Measurements from ENCODE around the gene PEPD. TPM values are rescaled to one million over a fixed set of nuclear protein-coding genes. Genes with fewer than 3 reads are reported as not detected.

Gene PEPD
- polyA plus RNA-seq, 3 donors, result 61.5 to 218 (median 171) TPM

DNA sequence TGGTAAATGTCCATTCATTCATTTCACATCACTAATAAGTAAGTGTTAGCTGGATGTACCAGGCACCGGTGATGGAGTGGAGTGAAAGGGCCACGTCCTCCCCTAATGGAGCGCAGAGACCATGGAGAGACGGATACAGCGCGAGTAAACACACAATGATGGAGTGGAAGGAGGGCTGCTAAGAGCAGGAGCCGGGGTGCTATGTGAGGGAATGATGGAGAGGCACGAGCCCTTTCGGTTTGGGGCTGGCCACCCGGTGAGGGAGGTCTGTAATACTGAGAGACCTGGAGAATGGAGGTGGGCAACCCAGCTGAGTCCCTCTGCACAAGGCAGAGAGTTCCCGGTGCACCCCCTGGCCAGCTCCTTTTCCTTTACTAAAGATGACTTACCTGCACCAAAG is 53.7 kb downstream of the PEPD start:
- no peaks in the 10 kb centered on the region for H3K4me1 ChIP-seq (ENCODE audit: control insufficient read depth in 1 of 2, insufficient read depth in 2 of 2, low read length in 2 of 2)
- Mint-ChIP-seq H3K9me3 (no peaks in the 10 kb centered on the region), H3K27me3 (ENCODE audit: low read depth in 3 of 3) (peaks cover 0 to 4% (median 0%) of the 10 kb centered on the region in 3 donors), H3K4me1 (peaks cover 4% of the 10 kb centered on the region), H3K4me3 (no peak overlapping the region), H3K27ac (no peak overlapping the region), H3K36me3 (peaks cover 4 to 8% of the 10 kb centered on the region in 2 donors)
- H3K4me3 ChIP-seq (replicated peaks in 1 of 3; ENCODE audit: low read depth in 2 of 3, low read length in 3 of 3), result no peak overlapping the region
- no peak overlapping the region for H3K9ac ChIP-seq (ENCODE audit: insufficient read depth, low read length, poor library complexity, severe bottlenecking)
- no peak overlapping the region for H2AFZ ChIP-seq (ENCODE audit: insufficient read depth, low read depth, low read length, poor library complexity, severe bottlenecking)
- no peak for DNase-seq
- TF ChIP-seq, protein P1, sequence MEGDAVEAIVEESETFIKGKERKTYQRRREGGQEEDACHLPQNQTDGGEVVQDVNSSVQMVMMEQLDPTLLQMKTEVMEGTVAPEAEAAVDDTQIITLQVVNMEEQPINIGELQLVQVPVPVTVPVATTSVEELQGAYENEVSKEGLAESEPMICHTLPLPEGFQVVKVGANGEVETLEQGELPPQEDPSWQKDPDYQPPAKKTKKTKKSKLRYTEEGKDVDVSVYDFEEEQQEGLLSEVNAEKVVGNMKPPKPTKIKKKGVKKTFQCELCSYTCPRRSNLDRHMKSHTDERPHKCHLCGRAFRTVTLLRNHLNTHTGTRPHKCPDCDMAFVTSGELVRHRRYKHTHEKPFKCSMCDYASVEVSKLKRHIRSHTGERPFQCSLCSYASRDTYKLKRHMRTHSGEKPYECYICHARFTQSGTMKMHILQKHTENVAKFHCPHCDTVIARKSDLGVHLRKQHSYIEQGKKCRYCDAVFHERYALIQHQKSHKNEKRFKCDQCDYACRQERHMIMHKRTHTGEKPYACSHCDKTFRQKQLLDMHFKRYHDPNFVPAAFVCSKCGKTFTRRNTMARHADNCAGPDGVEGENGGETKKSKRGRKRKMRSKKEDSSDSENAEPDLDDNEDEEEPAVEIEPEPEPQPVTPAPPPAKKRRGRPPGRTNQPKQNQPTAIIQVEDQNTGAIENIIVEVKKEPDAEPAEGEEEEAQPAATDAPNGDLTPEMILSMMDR (IDR thresholded peaks at IDR 0.05), result no peak
- no peaks in the 10 kb centered on the region for H3K36me3 ChIP-seq (replicated peaks in 1 of 2; ENCODE audit: control insufficient read depth in 1 of 2, insufficient read depth in 2 of 2, low read length in 2 of 2)
- H3K4me2 ChIP-seq (replicated peaks; ENCODE audit: extremely low read depth, low read length, poor library complexity, severe bottlenecking), result no peak overlapping the region
- no peaks in the 10 kb centered on the region for H3K9me3 ChIP-seq (replicated peaks in 1 of 2; ENCODE audit: control insufficient read depth in 1 of 2, insufficient read depth in 1 of 2, low read length in 2 of 2)
- no peaks in the 10 kb centered on the region for H4K20me1 ChIP-seq (ENCODE audit: insufficient read depth, low read length)
- no peaks in the 10 kb centered on the region for H3K27me3 ChIP-seq (ENCODE audit: control insufficient read depth in 2 of 2, insufficient read depth in 2 of 2, low read length in 2 of 2)
- WGBS (ENCODE audit: insufficient coverage), result 98% methylated on average over 7 of the region's 11 CpGs
- H3K79me2 ChIP-seq (ENCODE audit: insufficient read depth, low read length), result no peaks in the 10 kb centered on the region
- H3K27ac ChIP-seq (ENCODE audit: low read depth in 1 of 2, low read length in 2 of 2), result no peak overlapping the region
- intact Hi-C loops (cut with micrococcal nuclease), result no loop called here

DNA sequence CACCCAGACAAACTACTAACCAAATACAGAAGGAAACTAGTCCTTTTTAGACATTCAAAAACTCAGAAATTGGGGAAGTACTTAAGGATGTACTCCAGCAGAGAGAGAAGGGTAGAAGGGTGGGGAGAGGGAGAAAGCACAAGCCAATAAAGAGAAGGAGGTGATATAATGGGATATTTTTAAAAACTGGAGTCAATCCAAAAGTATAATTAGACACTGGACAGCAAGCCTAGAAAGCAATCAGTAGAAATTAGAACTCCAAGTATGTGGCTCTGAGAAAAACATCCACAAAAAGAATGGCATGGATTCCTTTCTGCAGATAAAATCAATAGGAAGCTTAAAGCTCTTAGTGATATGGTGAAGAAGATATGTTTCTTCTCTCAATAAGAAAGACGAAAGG is 55.8 kb downstream of the PEPD start:
- peak overlapping the region in 1 of 7 donors; percentile 48 for H3K27ac Mint-ChIP-seq
- peaks cover 0 to 4% (median 0%) of the 10 kb centered on the region in 3 donors for H3K27me3 Mint-ChIP-seq (ENCODE audit: low read depth in 3 of 3)
- peaks cover 4% of the 10 kb centered on the region for H3K4me1 Mint-ChIP-seq
- Histone ChIP-seq H3K27me3 (ENCODE audit: control insufficient read depth in 2 of 2, insufficient read depth in 2 of 2, low read length in 2 of 2) (no peaks in the 10 kb centered on the region), H2AFZ (ENCODE audit: insufficient read depth, low read depth, low read length, poor library complexity, severe bottlenecking) (no peak overlapping the region), H3K36me3 (replicated peaks in 1 of 2; ENCODE audit: control insufficient read depth in 1 of 2, insufficient read depth in 2 of 2, low read length in 2 of 2) (peaks cover 6 to 11% of the 10 kb centered on the region in 2 donors), H3K9ac (ENCODE audit: insufficient read depth, low read length, poor library complexity, severe bottlenecking) (no peak overlapping the region), H3K4me2 (replicated peaks; ENCODE audit: extremely low read depth, low read length, poor library complexity, severe bottlenecking) (no peak overlapping the region), H3K27ac (ENCODE audit: low read depth in 1 of 2, low read length in 2 of 2) (no peak overlapping the region), H3K4me3 (replicated peaks in 1 of 3; ENCODE audit: low read depth in 2 of 3, low read length in 3 of 3) (no peak overlapping the region), H3K79me2 (ENCODE audit: insufficient read depth, low read length) (no peaks in the 10 kb centered on the region), H4K20me1 (ENCODE audit: insufficient read depth, low read length) (no peaks in the 10 kb centered on the region), H3K9me3 (replicated peaks in 1 of 2; ENCODE audit: control insufficient read depth in 1 of 2, insufficient read depth in 1 of 2, low read length in 2 of 2) (no peaks in the 10 kb centered on the region), H3K4me1 (ENCODE audit: control insufficient read depth in 1 of 2, insufficient read depth in 2 of 2, low read length in 2 of 2) (no peaks in the 10 kb centered on the region)
- H3K9me3 Mint-ChIP-seq, result no peaks in the 10 kb centered on the region
- no peak overlapping the region for H3K4me3 Mint-ChIP-seq
- DNase-seq, result no peak
- peaks cover 10 to 13% of the 10 kb centered on the region in 2 donors for H3K36me3 Mint-ChIP-seq
- intact Hi-C loops (cut with micrococcal nuclease), result no loop called here
- no CpG with 5 or more reads among the region's 1 CpG for WGBS (ENCODE audit: insufficient coverage)
- TF ChIP-seq, protein P1 (IDR thresholded peaks at IDR 0.05), result no peak
